ENCODE data around the gene MECP2. TPM values are rescaled to one million over a fixed set of nuclear protein-coding genes. Genes with fewer than 3 reads are reported as not detected.
"Not testable (repeated sequence)": the region's sequence is repeated elsewhere in the genome, so short reads cannot be mapped to it uniquely, and the experiment has no call there.

The MECP2 gene
- total and polyA plus RNA-seq, 2 of the 13 experiments (the other 11 are each of a cell fraction or from before 2014, with no cell fraction given): 7.9 to 18.1 TPM

- peaks cover 14% of the 10 kb centered on the region for H3K4me1 ChIP-seq (ENCODE audit: insufficient read depth, low read length)
- ChIA-PET POLR2A (no interaction called here), CTCF (ENCODE audit: low intra/inter-chr PET ratio, low total read pairs) (no interaction called here)
- BruUV-seq (replicated peaks): no TSS peak
- intact Hi-C loops (cut with micrococcal nuclease; ENCODE audit: unreplicated experiment): no loop called here
- H3K79me2 ChIP-seq (ENCODE audit: insufficient read depth, low read length): no peaks in the 10 kb centered on the region
- ATAC-seq: no peak
- no peak for TF ChIP-seq ZNF569 (CRISPR knock-in tag; IDR thresholded peaks at IDR 0.05; ENCODE audit: borderline replicate concordance)
- no peak for TF ChIP-seq KDM5A (IDR thresholded peaks at IDR 0.05; ENCODE audit: borderline replicate concordance, low read length)
- H3K4me2 ChIP-seq (ENCODE audit: low read depth, low read length): no peak overlapping the region
- no peaks in the 10 kb centered on the region for H3K27me3 ChIP-seq (ENCODE audit: control insufficient read depth in 1 of 2, insufficient read depth in 2 of 2, low read length in 2 of 2)
- H3K9ac ChIP-seq (ENCODE audit: insufficient read depth, low read depth, low read length): no peak overlapping the region
- in situ Hi-C loops (cut with HindIII; ENCODE audit: extremely low pct_ligation_motif_present, low pct_unique_long_range_greater_than_20kb): no loop called here
- H3K36me3 ChIP-seq (replicated peaks in 1 of 2; ENCODE audit: control insufficient read depth in 1 of 2, insufficient read depth in 2 of 2, low read length in 2 of 2): no peaks in the 10 kb centered on the region
- DNase-seq (ENCODE audit: low spot score): no peak
- H4K20me1 ChIP-seq (ENCODE audit: insufficient read depth, low read length): no peaks in the 10 kb centered on the region
- no peaks in the 10 kb centered on the region for H3K9me3 ChIP-seq (ENCODE audit: low read length)
- 100% methylated on average over 2 of the region's 7 CpGs for WGBS (ENCODE audit: low lambda C conversion rate)
- no peak overlapping the region for H3K4me3 ChIP-seq (replicated peaks in 1 of 3; ENCODE audit: insufficient read depth in 1 of 3, low read depth in 2 of 3, low read length in 3 of 3)
- H3K27ac ChIP-seq (ENCODE audit: extremely low read length, insufficient read depth, low read length): no peak overlapping the region
- no peak for FAIRE-seq
- no peak overlapping the region for H2AFZ ChIP-seq (ENCODE audit: low read length)
Measured at GRCh38 chrX:153981231-153981630, 116.3 kb downstream of the MECP2 start.

- H3K9ac ChIP-seq (ENCODE audit: insufficient read depth, low read depth, low read length); DNase-seq (ENCODE audit: low spot score); H3K9me3 ChIP-seq (ENCODE audit: low read length); H3K4me3 ChIP-seq (replicated peaks in 1 of 3; ENCODE audit: insufficient read depth in 1 of 3, low read depth in 2 of 3, low read length in 3 of 3); BruUV-seq (replicated peaks); H3K36me3 ChIP-seq (replicated peaks in 1 of 2; ENCODE audit: control insufficient read depth in 1 of 2, insufficient read depth in 2 of 2, low read length in 2 of 2); ATAC-seq; H3K4me2 ChIP-seq (ENCODE audit: low read depth, low read length); H3K27ac ChIP-seq (ENCODE audit: extremely low read length, insufficient read depth, low read length); H4K20me1 ChIP-seq (ENCODE audit: insufficient read depth, low read length); H3K27me3 ChIP-seq (ENCODE audit: control insufficient read depth in 1 of 2, insufficient read depth in 2 of 2, low read length in 2 of 2); H2AFZ ChIP-seq (ENCODE audit: low read length); intact Hi-C loops (cut with micrococcal nuclease; ENCODE audit: unreplicated experiment); POLR2A ChIA-PET; CTCF ChIA-PET (ENCODE audit: low intra/inter-chr PET ratio, low total read pairs); in situ Hi-C loops (cut with HindIII; ENCODE audit: extremely low pct_ligation_motif_present, low pct_unique_long_range_greater_than_20kb); H3K79me2 ChIP-seq (ENCODE audit: insufficient read depth, low read length): not testable (repeated sequence)
- FAIRE-seq: peak; percentile 88
- H3K4me1 ChIP-seq (ENCODE audit: insufficient read depth, low read length): peaks cover 12% of the 10 kb centered on the region
- WGBS (ENCODE audit: low lambda C conversion rate): 70% methylated on average over 3 of the region's 10 CpGs
Measured at GRCh38 chrX:153980394-153980793, 117.1 kb downstream of the MECP2 start.
